ENCODE data around the gene UBE2E3. TPM values are rescaled to one million over a fixed set of nuclear protein-coding genes. Genes with fewer than 3 reads are reported as not detected.

Gene UBE2E3
- total and polyA plus RNA-seq, 2 experiments from 2014 or later = 151 to 211 TPM

- H3K9me3 ChIP-seq (ENCODE audit: low read depth) = no peaks in the 10 kb centered on the region
- TF ChIP-seq EZH2phosphoT487 (IDR thresholded peaks at IDR 0.05; ENCODE audit: low read depth, severe bottlenecking, unreplicated experiment) (no peak), EZH2 (IDR thresholded peaks at IDR 0.05; ENCODE audit: borderline replicate concordance) (no peak), CTCF (IDR thresholded peaks at IDR 0.05; ENCODE audit: poor library complexity) (no peak)
- no peaks in the 10 kb centered on the region for H3K9me2 ChIP-seq (replicated peaks; ENCODE audit: insufficient read depth)
- H3K36me3 ChIP-seq (replicated peaks; ENCODE audit: insufficient read depth, low read depth) = no peaks in the 10 kb centered on the region
- no peaks in the 10 kb centered on the region for H3K4me1 ChIP-seq (ENCODE audit: insufficient read depth)
- no peak overlapping the region for H3K4me2 ChIP-seq
- H3K4me3 ChIP-seq = no peak overlapping the region
- WGBS (ENCODE audit: low lambda C conversion rate, missing lambda C conversion rate) = 100% methylated on average over 1 of the region's 1 CpG
- H3K27ac ChIP-seq = no peak overlapping the region
- no peak for DNase-seq (ENCODE audit: low spot score)
- H3K79me2 ChIP-seq = peaks cover 77% of the 10 kb centered on the region
- no peaks in the 10 kb centered on the region for H3K27me3 ChIP-seq
- H2AFZ ChIP-seq = no peak overlapping the region
- peaks cover under 1% of the 10 kb centered on the region for H4K20me1 ChIP-seq (ENCODE audit: insufficient read depth, poor library complexity, severe bottlenecking)
Measured at GRCh38 chr2:181042706-181043105, 62.3 kb downstream of the UBE2E3 start.

DNA sequence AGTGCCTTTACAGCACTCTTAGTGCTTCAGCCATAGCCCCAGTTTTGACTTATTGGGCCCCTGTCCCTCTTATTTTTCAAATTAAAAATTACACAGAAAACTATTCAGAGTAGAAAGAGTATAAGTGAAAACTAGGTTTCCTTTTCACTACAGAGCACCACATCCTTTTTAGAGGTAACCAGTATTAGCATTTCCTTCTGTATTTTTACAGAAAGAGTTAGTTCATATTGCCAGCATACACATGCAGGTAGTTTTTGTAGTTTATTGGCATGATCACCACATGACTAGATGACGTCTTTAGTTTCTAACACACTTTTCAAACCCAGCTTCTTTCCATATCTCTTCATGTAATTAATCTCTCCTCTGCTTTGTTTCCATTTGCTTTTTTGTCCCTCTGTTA is 66.4 kb downstream of the UBE2E3 start:
- Histone ChIP-seq H3K9me2 (replicated peaks; ENCODE audit: insufficient read depth) (no peaks in the 10 kb centered on the region), H3K9me3 (ENCODE audit: low read depth) (no peaks in the 10 kb centered on the region), H3K4me2 (no peak overlapping the region), H3K4me3 (no peak overlapping the region), H3K27ac (no peak overlapping the region), H3K36me3 (replicated peaks; ENCODE audit: insufficient read depth, low read depth) (no peaks in the 10 kb centered on the region), H3K79me2 (peaks cover 74% of the 10 kb centered on the region), H2AFZ (no peak overlapping the region), H3K4me1 (ENCODE audit: insufficient read depth) (no peaks in the 10 kb centered on the region), H4K20me1 (ENCODE audit: insufficient read depth, poor library complexity, severe bottlenecking) (peaks cover 3% of the 10 kb centered on the region), H3K27me3 (no peaks in the 10 kb centered on the region)
- DNase-seq (ENCODE audit: low spot score) = no peak
- TF ChIP-seq EZH2 (IDR thresholded peaks at IDR 0.05; ENCODE audit: borderline replicate concordance) (no peak), CTCF (IDR thresholded peaks at IDR 0.05; ENCODE audit: poor library complexity) (no peak), EZH2phosphoT487 (IDR thresholded peaks at IDR 0.05; ENCODE audit: low read depth, severe bottlenecking, unreplicated experiment) (no peak)
- 94% methylated on average over 1 of the region's 1 CpG for WGBS (ENCODE audit: low lambda C conversion rate, missing lambda C conversion rate)

GRCh38 chr2:181047829-181048228 is 67.4 kb downstream of the UBE2E3 start:
- no peak overlapping the region for H3K27ac ChIP-seq
- DNase-seq (ENCODE audit: low spot score) = no peak
- no peak for TF ChIP-seq EZH2phosphoT487 (IDR thresholded peaks at IDR 0.05; ENCODE audit: low read depth, severe bottlenecking, unreplicated experiment)
- no peak for TF ChIP-seq EZH2 (IDR thresholded peaks at IDR 0.05; ENCODE audit: borderline replicate concordance)
- no peak for TF ChIP-seq CTCF (IDR thresholded peaks at IDR 0.05; ENCODE audit: poor library complexity)
- no peaks in the 10 kb centered on the region for H3K27me3 ChIP-seq
- H3K36me3 ChIP-seq (replicated peaks; ENCODE audit: insufficient read depth, low read depth) = no peaks in the 10 kb centered on the region
- peaks cover 3% of the 10 kb centered on the region for H4K20me1 ChIP-seq (ENCODE audit: insufficient read depth, poor library complexity, severe bottlenecking)
- no peaks in the 10 kb centered on the region for H3K9me2 ChIP-seq (replicated peaks; ENCODE audit: insufficient read depth)
- no peaks in the 10 kb centered on the region for H3K9me3 ChIP-seq (ENCODE audit: low read depth)
- no peaks in the 10 kb centered on the region for H3K4me1 ChIP-seq (ENCODE audit: insufficient read depth)
- no peak overlapping the region for H3K4me2 ChIP-seq
- H3K4me3 ChIP-seq = no peak overlapping the region
- H2AFZ ChIP-seq = no peak overlapping the region
- 46% methylated on average over 4 of the region's 4 CpGs for WGBS (ENCODE audit: low lambda C conversion rate, missing lambda C conversion rate)
- H3K79me2 ChIP-seq = peaks cover 76% of the 10 kb centered on the region

Measured in hepatocyte (in vitro differentiated cells).